ENCODE data around the gene RPS2.
"Not testable (repeated sequence)": the region's sequence is repeated elsewhere in the genome, so short reads cannot be mapped to it uniquely, and the experiment has no call there.

DNA sequence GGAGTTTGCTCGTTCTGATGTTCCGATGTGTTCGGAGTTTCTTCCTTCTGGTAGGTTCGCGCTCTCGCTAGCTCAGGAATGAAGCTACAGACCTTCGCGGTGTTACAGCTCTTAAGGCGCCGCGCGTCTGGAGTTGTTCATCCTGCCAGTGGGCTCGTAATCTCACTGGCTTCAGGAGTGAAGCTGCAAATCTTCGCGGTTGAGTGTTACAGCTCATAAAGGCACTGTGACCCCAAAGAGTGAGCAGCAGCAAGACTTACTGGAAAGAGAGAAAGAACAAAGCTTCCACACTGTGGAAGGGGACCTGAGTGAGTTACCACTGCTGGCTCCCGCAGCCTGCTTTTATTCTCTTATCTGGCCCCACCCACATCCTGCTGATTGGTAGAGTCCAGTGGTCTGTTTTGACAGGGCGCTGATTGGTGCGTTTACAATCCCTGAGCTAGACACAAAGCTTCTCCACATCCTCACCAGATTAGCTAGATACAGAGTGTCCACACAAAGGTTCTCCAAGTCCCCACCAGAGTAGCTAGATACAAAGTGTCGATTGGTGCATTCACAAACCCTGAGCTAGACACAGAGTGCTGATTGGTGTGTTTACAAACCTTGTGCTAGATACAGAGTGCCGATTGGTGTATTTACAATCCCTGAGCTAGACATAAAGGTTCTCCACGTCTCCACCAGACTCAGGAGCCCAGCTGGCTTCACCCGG, 7.0 kb downstream of the RPS2 start:
- TF ChIP-seq, protein P1, sequence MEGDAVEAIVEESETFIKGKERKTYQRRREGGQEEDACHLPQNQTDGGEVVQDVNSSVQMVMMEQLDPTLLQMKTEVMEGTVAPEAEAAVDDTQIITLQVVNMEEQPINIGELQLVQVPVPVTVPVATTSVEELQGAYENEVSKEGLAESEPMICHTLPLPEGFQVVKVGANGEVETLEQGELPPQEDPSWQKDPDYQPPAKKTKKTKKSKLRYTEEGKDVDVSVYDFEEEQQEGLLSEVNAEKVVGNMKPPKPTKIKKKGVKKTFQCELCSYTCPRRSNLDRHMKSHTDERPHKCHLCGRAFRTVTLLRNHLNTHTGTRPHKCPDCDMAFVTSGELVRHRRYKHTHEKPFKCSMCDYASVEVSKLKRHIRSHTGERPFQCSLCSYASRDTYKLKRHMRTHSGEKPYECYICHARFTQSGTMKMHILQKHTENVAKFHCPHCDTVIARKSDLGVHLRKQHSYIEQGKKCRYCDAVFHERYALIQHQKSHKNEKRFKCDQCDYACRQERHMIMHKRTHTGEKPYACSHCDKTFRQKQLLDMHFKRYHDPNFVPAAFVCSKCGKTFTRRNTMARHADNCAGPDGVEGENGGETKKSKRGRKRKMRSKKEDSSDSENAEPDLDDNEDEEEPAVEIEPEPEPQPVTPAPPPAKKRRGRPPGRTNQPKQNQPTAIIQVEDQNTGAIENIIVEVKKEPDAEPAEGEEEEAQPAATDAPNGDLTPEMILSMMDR (IDR thresholded peaks at IDR 0.05), result not testable (repeated sequence)
- not testable (repeated sequence) for TF ChIP-seq POLR2A (IDR thresholded peaks at IDR 0.05)
